HepG2 (cell line): ENCODE results near the gene AMOT. TPM values are rescaled to one million over a fixed set of nuclear protein-coding genes. Genes with fewer than 3 reads are reported as not detected.

Source experiments
- AGO1 ChIP-seq: fragments of 200-400 bp; formaldehyde crosslinking; IDR thresholded peaks from 2 replicates; pipeline ENCODE4 v1.6.1; 2017; ENCODE audit warnings: mild to moderate bottlenecking, low read depth, low read length, moderate library complexity; ENCODE audit not compliant: poor library complexity, severe bottlenecking
- AHDC1 ChIP-seq: sonication (generic); formaldehyde crosslinking; IDR thresholded peaks from 2 replicates; pipeline ENCODE4 v1.5.1; 2020; ENCODE audit warnings: mild to moderate bottlenecking, missing genetic modification reagents, borderline replicate concordance
- ARNT ChIP-seq: fragments of 450-650 bp; IDR thresholded peaks from 2 replicates; pipeline ENCODE4 v1.6.1; 2017
- BHLHE40 ChIP-seq: IDR thresholded peaks from 2 replicates; pipeline ENCODE4 v1.6.1; 2011; ENCODE audit warnings: low read length, improper control_type of control experiment
- EHMT2 ChIP-seq: fragments of 200-600 bp; sonication (generic); IDR thresholded peaks from 2 replicates; pipeline ENCODE4 v1.7.0; 2017; ENCODE audit warnings: antibody characterized with exemption, low read depth, low read length, borderline replicate concordance
- FOXO1 ChIP-seq: sonication (generic); formaldehyde crosslinking; IDR thresholded peaks from 2 replicates; pipeline ENCODE4 v1.4.0; 2020; ENCODE audit warnings: missing genetic modification reagents
- GATAD2A ChIP-seq: IDR thresholded peaks from 2 replicates; pipeline ENCODE4 v1.6.1; 2016
- GZF1 ChIP-seq: sonication (generic); formaldehyde crosslinking; IDR thresholded peaks from 2 replicates; pipeline ENCODE4 v1.5.1; 2020; ENCODE audit warnings: mild to moderate bottlenecking, missing genetic modification reagents
- IKZF1 ChIP-seq: fragments of 450-650 bp; IDR thresholded peaks from 2 replicates; pipeline ENCODE4 v1.7.1; 2016
- MNT ChIP-seq: fragments of 450-650 bp; IDR thresholded peaks from 2 replicates; pipeline ENCODE4 v1.6.1; 2016
- NCOA2 ChIP-seq: sonication (generic); formaldehyde crosslinking; IDR thresholded peaks from 2 replicates; pipeline ENCODE4 v1.8.0; 2022; ENCODE audit warnings: inconsistent platforms
- SMAD1 ChIP-seq: sonication (generic); formaldehyde crosslinking; IDR thresholded peaks from 2 replicates; pipeline ENCODE4 v1.4.0; 2020; ENCODE audit warnings: missing genetic modification reagents, low read depth, mild to moderate bottlenecking, borderline replicate concordance
- SOX5 ChIP-seq: IDR thresholded peaks from 2 replicates; pipeline ENCODE4 v1.6.1; 2016; ENCODE audit warnings: borderline replicate concordance
- TEAD3 ChIP-seq: optimal IDR thresholded peaks from 2 replicates; pipeline ENCODE3; 2016; ENCODE audit warnings: borderline replicate concordance
- TFAP4 ChIP-seq: sonication (generic); IDR thresholded peaks from 2 replicates; pipeline ENCODE4 v1.6.1; 2016; ENCODE audit warnings: low read depth, borderline replicate concordance
- ZBTB37 ChIP-seq: sonication (generic); formaldehyde crosslinking; IDR thresholded peaks from 2 replicates; pipeline ENCODE4 v1.4.0; 2020; ENCODE audit warnings: mild to moderate bottlenecking, missing genetic modification reagents
- ZNF605 ChIP-seq: sonication (generic); formaldehyde crosslinking; IDR thresholded peaks from 2 replicates; pipeline ENCODE4 v1.8.0; 2022; ENCODE audit warnings: mild to moderate bottlenecking, missing genetic modification reagents
- ZNF619 ChIP-seq: sonication (generic); formaldehyde crosslinking; IDR thresholded peaks from 2 replicates; pipeline ENCODE4 v1.4.0; 2020; ENCODE audit warnings: mild to moderate bottlenecking, missing genetic modification reagents
- ZNF670 ChIP-seq: sonication (generic); formaldehyde crosslinking; IDR thresholded peaks from 2 replicates; pipeline ENCODE4 v1.8.0; 2022; ENCODE audit warnings: mild to moderate bottlenecking, missing genetic modification reagents, borderline replicate concordance
- ZNF749 ChIP-seq: sonication (generic); formaldehyde crosslinking; IDR thresholded peaks from 2 replicates; pipeline ENCODE4 v1.8.0; 2022; ENCODE audit warnings: mild to moderate bottlenecking, missing genetic modification reagents, moderate library complexity, borderline replicate concordance
- ZNF770 ChIP-seq: sonication (generic); formaldehyde crosslinking; IDR thresholded peaks from 2 replicates; pipeline ENCODE4 v1.5.0; 2020; ENCODE audit warnings: mild to moderate bottlenecking, missing genetic modification reagents
- polyA plus RNA-seq, 8 experiments: library from polyadenylated mRNA; depleted of rRNA in 3 of 8; stranded (reverse) in 7 of 8; unstranded in 1 of 8; fragments of >200 nt; fragmentation: Illumina TruSeq in 4 of 8; extraction: Trizol in 4 of 8; gene quantifications; 2 replicates each; pipeline versions ENCODE4 v1.2.1 to v1.2.3, GENCODE V29; 2011 to 2016; ENCODE audit warnings: low read depth in 4 of 8, missing spikeins in 1 of 8, mixed read lengths in 1 of 8; ENCODE audit not compliant: insufficient read depth in 1 of 8
- total RNA-seq, 5 experiments: library from RNA; depleted of rRNA; stranded (reverse); fragments of >200 nt; fragmentation: Illumina TruSeq; extraction: Trizol; gene quantifications; 2 replicates each; pipeline ENCODE4 v1.2.3, GENCODE V29; 2016; ENCODE audit warnings: low read depth in 1 of 5

Gene AMOT
- total and polyA plus RNA-seq, 2 of the 13 experiments (the other 11 are each of a cell fraction or from before 2014, with no cell fraction given): 0.13 to 0.91 TPM

GRCh38 chrX:112789931-112790330 lies 50.7 kb downstream of the AMOT start (continued):
- TF ChIP-seq TFAP4 (no peak), ARNT (no peak), ZNF749 (CRISPR knock-in tag) (no peak), SMAD1 (no peak), ZNF605 (CRISPR knock-in tag) (no peak), FOXO1 (CRISPR knock-in tag) (0 out of 2 replicates have a peak, but pooled peaks have one; percentile 12), AGO1 (no peak), ZBTB37 (no peak), NCOA2 (CRISPR knock-in tag) (peak; percentile 60), BHLHE40 (peak; percentile 83), ZNF619 (no peak), SOX5 (CRISPR knock-in tag) (0 out of 2 replicates have a peak, but pooled peaks have one; percentile 31), GZF1 (CRISPR knock-in tag) (no peak), IKZF1 (no peak), ZNF670 (CRISPR knock-in tag) (no peak), GATAD2A (CRISPR knock-in tag) (0 out of 2 replicates have a peak, but pooled peaks have one; percentile 27), EHMT2 (no peak), ZNF770 (CRISPR knock-in tag) (no peak), MNT (no peak), AHDC1 (CRISPR knock-in tag) (peak; percentile 50; the same call in 1 of the 2 replicates), TEAD3 (CRISPR knock-in tag) (peak; percentile 87)
